Keratinocyte (primary cell): ENCODE results near the gene KIFC1.

Experiments
- CTCF ChIP-seq, 3 experiments: IDR thresholded peaks in 1 of 3; conservative IDR thresholded peaks in 1 of 3; optimal IDR thresholded peaks in 1 of 3; 2 replicates in 2 of 3; 3 replicates in 1 of 3; pipeline versions ENCODE3 to v1.5.1; 2011; ENCODE audit warnings: low read length in 3 of 3, mild to moderate bottlenecking in 3 of 3, moderate library complexity in 2 of 3, control low read depth in 1 of 3, inconsistent platforms in 1 of 3; ENCODE audit not compliant: insufficient read depth in 2 of 3; ENCODE audit errors: extremely low read depth in 1 of 3
- EZH2 ChIP-seq: IDR thresholded peaks from one replicate; pipeline ENCODE4 v1.6.1; 2012; ENCODE audit warnings: inconsistent platforms, mild to moderate bottlenecking, low read length, moderate library complexity

GRCh38 chr6:33450434-33450833, 58.8 kb downstream of the KIFC1 start:
- TF ChIP-seq CTCF (optimal IDR thresholded peaks at IDR 0.05 in 1 of 3, IDR thresholded peaks at IDR 0.05 in 1 of 3, conservative IDR thresholded peaks at IDR 0.05 in 1 of 3; ENCODE audit: extremely low read depth in 1 of 3, insufficient read depth in 2 of 3, low read length in 3 of 3) (no peak), EZH2 (no peak)
